Measurements from ENCODE around the gene TRIM67. TPM values are rescaled to one million over a fixed set of nuclear protein-coding genes. Genes with fewer than 3 reads are reported as not detected.

Gene TRIM67
- polyA plus RNA-seq, 2 of the 4 experiments (the other 2 are of a cell fraction) = 0.23 to 0.35 TPM

GRCh38 chr1:231192620-231193163 lies 30.8 kb downstream of the TRIM67 start:
- peak overlapping the region; percentile 94 to 96 for H3K27ac ChIP-seq
- H3K4me1 ChIP-seq = peaks cover 48% of the 10 kb centered on the region
- CTCF ChIA-PET = interaction anchor here (3.3 kb wide), 1 partner anchor 18 kb away, joined by 9 read pairs; no protein-coding TSS in a partner anchor
- FAIRE-seq (no peak), DNase-seq (ENCODE audit: low read depth in 1 of 2, low spot score in 1 of 2) (peak in 1 of 2 experiments; percentile 80), ATAC-seq (peak in 1 of 2 experiments; percentile 46; a peak in 3 of 6 replicates)
- peak overlapping the region; percentile 38 for H3K4me2 ChIP-seq
- WGBS (ENCODE audit: missing lambda C conversion rate) = 53% methylated on average over 12 of the region's 12 CpGs
- peaks cover 3% of the 10 kb centered on the region; the same call in 1 of the 3 replicates for H3K9me3 ChIP-seq
- POLR2A ChIA-PET = no interaction called here
- H3K4me3 ChIP-seq = no peak overlapping the region
- TF ChIP-seq HES2 (IDR thresholded peaks at IDR 0.05) (no peak), CHD2 (IDR thresholded peaks at IDR 0.05; ENCODE audit: low read length, partially characterized antibody) (no peak), FOXS1 (CRISPR knock-in tag; IDR thresholded peaks at IDR 0.05) (no peak), FOSL2 (IDR thresholded peaks at IDR 0.05) (no peak), FOSL2 (CRISPR knock-in tag; IDR thresholded peaks at IDR 0.05) (no peak), PBX3 (IDR thresholded peaks at IDR 0.05) (no peak), NPAS2 (CRISPR knock-in tag; IDR thresholded peaks at IDR 0.05; ENCODE audit: borderline replicate concordance) (no peak), REST (IDR thresholded peaks at IDR 0.05) (no peak), KDM1A (IDR thresholded peaks at IDR 0.05; ENCODE audit: low read depth) (no peak), BCL3 (IDR thresholded peaks at IDR 0.05) (no peak), CTCF (IDR thresholded peaks at IDR 0.05) (no peak), ATOH8 (CRISPR knock-in tag; IDR thresholded peaks at IDR 0.05; ENCODE audit: low read depth) (no peak), MAZ (IDR thresholded peaks at IDR 0.05; ENCODE audit: borderline replicate concordance, low read depth, low read length) (no peak), BHLHE40 (IDR thresholded peaks at IDR 0.05; ENCODE audit: low read depth, low read length) (no peak), HOXB13 (CRISPR knock-in tag; IDR thresholded peaks at IDR 0.05; ENCODE audit: low read depth) (peak; percentile 92), FOSB (CRISPR knock-in tag; IDR thresholded peaks at IDR 0.05) (no peak), NFE2L2 (conservative IDR thresholded peaks at IDR 0.05; ENCODE audit: low read length) (no peak), POLR2A (IDR thresholded peaks at IDR 0.05; ENCODE audit: low read length) (no peak), HEYL (CRISPR knock-in tag; IDR thresholded peaks at IDR 0.05) (no peak), MYC (IDR thresholded peaks at IDR 0.05; ENCODE audit: borderline replicate concordance, low read length) (0 out of 2 replicates have a peak, but pooled peaks have one; percentile 30), ESRRA (IDR thresholded peaks at IDR 0.05; ENCODE audit: borderline replicate concordance, low read length) (no peak), RAD21 (conservative IDR thresholded peaks at IDR 0.05 in 1 of 2, IDR thresholded peaks at IDR 0.05 in 1 of 2) (no peak), EHMT2 (IDR thresholded peaks at IDR 0.05; ENCODE audit: low read depth) (no peak), EP300 (IDR thresholded peaks at IDR 0.05) (no peak), SREBF2 (IDR thresholded peaks at IDR 0.05) (no peak), RFX5 (IDR thresholded peaks at IDR 0.05) (no peak), ZFP36 (IDR thresholded peaks at IDR 0.05; ENCODE audit: borderline replicate concordance, partially characterized antibody) (no peak), ELK1 (IDR thresholded peaks at IDR 0.05; ENCODE audit: low read depth, low read length) (no peak), RARB (CRISPR knock-in tag; IDR thresholded peaks at IDR 0.05) (no peak), HOXA7 (CRISPR knock-in tag; IDR thresholded peaks at IDR 0.05) (0 out of 2 replicates have a peak, but pooled peaks have one; percentile 62), SMC3 (IDR thresholded peaks at IDR 0.05) (no peak), TP53 (CRISPR knock-in tag; IDR thresholded peaks at IDR 0.05) (no peak)

All from A549 (cell line).